ENCODE results near the gene PRAC2.

The PRAC2 gene

GRCh38 chr17:48720266-48721008, 2.5 kb upstream of the PRAC2 start:
- no peak for DNase-seq

- no peak for DNase-seq
These were observed 2.0 kb upstream of the PRAC2 start for GRCh38 chr17:48721009-48721402.

- no peak for DNase-seq
These were observed 631 bp upstream of the PRAC2 start, which contains the start of gene PRAC1 for GRCh38 chr17:48722201-48722907. Gene PRAC1 (minus strand): TSS chr17:48722518. CDS start chr17:48722392, 126 bp downstream.

- no peak for DNase-seq
These were observed 652 bp downstream of the PRAC2 start for GRCh38 chr17:48723423-48724250.

GRCh38 chr17:48724251-48725003, 1.4 kb downstream of the PRAC2 start:
- peak; percentile 51 to 52 for DNase-seq

- DNase-seq: no peak
These were observed 2.0 kb downstream of the PRAC2 start for GRCh38 chr17:48725004-48725287.

GRCh38 chr17:48725288-48726064, 2.5 kb downstream of the PRAC2 start:
- no peak for DNase-seq

- DNase-seq: no peak
These were observed 3.3 kb downstream of the PRAC2 start for GRCh38 chr17:48726114-48726915.

- no peak for DNase-seq
These were observed 3.9 kb downstream of the PRAC2 start for GRCh38 chr17:48726916-48727286.

DNA sequence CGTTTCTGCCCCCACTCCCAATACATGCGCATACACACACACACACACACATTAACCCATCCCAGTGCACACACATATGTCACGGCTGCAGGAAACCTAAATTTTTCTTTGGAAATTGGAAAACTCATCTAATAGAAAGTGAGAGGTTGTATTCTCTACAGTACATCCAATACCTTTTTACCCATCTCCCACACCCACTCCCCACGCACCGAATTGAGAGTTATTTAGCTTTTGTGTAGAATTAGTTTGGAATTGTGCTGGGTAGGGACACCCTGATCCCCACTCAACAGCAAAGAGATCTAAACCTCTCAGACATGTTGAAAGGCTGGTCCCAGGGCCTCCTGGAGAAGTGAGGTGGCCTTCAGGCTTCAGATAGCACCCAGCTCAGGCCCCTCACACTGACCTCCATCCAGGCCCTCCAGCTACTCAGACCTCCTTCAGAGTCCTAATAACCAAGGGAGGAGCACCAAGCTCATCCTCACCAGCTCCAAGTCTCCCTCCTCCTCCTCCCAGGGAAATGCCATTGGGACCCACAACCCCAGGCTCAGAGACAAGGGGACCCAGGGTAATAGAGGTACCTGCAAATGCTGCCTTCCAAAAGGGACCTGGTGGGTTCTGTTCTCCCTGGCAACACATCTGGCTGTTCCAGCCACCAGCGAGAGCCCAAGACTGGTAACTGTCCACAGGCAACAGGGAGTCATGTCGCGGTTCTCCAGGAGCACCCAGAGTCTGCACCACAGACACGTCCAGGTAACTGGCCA, 4.6 kb downstream of the PRAC2 start:
- no peak for DNase-seq

DNA sequence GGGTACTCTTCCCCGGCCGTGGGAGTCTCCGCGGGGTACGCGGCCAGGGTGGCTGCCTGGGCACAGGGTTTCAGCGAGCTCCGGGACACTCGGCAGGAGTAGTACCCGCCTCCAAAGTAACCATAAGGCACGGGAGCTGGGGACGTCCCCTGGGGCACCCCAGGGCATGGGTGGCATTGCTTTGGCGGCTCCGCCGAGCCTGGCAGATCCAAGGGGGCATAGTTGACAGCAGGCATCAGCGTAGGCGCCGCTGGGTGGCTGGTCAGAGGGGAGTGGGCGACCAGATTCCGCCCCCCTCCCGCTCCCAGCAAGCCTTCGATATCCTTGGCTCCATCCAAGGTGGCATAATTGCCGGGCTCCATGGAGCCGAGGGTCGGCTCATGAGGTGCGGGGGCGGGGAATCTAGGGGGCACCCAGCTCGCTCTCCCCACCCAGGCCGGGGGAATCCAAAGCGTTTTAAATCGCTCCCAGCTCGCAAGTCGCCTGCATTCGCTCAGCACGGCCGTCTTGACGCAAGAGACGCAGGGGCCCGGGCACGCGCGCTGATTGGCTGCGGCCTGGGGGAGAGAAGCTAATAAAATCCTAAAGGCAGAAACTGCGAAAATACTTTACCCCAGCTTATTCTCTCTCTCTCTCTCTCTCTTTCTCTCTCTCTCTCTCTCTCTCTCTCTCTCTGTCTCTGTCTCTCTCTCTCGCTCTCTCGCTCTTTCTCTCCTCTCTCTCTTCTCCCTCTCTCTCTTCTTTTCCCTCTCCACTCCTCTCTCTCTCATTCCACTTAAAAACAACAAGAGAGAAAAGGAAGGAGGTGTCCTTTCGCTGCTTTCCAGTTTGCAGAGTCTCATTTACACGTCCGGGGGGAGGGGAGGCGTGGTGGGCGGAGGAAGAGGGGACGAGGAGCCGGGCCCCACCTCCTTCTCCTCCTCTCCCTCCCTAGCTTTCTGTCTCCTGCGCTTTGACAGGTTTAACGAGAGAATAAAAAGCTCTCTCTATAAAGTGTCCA, 5.5 kb downstream of the PRAC2 start, which contains the start of gene HOXB13:
Gene HOXB13 (minus strand): TSS at position 519 of the 1,000 bp plus-strand sequence. CDS start 157 bp downstream, at position 362.
- no peak for DNase-seq

DNA sequence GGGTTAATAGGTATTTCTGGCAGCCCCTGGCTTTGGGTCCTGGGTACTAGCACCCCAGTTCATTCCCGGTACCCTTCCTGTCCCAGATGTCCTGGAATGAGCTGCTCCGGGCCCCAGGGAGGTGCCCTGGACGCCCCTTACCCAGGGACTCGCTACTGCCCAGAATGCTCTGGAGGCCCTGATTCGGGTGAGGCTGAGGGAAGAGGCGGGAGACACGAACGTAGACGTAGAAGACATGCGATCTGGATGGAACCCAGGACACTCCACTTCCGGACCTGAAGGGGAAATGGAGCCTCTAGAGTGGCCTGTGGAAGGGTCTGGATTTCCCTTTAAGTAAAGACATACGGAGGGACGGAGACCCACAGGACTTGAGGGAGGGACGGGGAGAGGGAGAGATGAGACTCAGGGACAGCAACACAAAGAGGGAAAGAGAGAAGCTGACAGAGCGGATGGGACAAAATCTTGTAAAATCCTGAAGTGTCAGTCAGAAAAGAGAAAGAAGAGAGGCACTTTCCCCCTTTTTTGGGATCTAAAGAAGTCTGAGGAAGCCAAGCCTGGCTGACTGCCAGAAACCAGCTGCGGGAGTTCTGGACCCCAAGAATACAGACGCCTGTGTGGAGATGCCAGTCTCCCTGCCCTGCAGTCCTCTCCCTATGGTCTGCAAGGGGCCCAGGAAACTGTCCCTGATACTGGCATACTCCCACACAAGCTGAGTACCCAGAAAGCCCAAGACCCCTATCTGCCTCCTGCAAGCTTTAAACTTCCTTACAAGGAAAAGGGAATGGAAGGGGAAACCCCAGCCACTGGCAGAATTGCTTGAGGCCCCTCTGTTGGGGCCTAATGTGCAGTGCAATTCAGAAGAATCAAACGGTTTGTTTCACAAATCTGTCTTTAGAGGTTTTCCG, 6.6 kb downstream of the PRAC2 start:
- no peak for DNase-seq

DNA sequence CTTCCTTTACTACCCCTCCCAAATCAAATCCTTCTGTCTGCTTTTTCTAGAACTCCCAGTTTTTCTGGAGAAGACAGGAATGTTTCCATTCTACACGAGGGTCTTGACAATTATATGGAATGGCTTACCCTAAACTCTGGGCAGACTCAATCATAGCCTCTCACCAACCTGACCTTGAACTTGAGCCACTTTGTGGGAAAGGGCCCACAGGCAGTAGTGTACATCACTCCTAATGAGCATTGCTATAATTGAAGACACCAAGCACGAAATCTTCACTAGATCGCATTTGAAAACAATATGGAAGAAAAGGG, 7.2 kb downstream of the PRAC2 start:
- no peak for DNase-seq

DNA sequence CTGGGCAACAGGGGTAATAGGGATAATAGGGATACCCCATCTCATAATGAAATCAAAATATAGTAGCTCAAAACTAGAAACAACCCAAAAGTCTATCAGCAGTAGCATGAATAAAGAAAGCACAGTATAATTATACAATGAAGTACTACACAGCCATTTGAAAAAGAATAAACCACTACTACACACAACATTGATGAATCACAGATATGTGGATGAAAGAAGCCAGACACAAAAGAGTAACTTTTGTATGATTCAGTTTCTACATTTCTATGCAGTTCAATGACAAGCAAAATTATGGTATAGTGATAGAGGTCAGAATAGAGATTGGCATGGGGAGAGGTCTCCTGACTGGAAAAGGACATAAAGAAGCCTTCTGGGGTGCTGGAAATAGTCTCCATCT, 8.4 kb downstream of the PRAC2 start:
- no peak for DNase-seq

DNA sequence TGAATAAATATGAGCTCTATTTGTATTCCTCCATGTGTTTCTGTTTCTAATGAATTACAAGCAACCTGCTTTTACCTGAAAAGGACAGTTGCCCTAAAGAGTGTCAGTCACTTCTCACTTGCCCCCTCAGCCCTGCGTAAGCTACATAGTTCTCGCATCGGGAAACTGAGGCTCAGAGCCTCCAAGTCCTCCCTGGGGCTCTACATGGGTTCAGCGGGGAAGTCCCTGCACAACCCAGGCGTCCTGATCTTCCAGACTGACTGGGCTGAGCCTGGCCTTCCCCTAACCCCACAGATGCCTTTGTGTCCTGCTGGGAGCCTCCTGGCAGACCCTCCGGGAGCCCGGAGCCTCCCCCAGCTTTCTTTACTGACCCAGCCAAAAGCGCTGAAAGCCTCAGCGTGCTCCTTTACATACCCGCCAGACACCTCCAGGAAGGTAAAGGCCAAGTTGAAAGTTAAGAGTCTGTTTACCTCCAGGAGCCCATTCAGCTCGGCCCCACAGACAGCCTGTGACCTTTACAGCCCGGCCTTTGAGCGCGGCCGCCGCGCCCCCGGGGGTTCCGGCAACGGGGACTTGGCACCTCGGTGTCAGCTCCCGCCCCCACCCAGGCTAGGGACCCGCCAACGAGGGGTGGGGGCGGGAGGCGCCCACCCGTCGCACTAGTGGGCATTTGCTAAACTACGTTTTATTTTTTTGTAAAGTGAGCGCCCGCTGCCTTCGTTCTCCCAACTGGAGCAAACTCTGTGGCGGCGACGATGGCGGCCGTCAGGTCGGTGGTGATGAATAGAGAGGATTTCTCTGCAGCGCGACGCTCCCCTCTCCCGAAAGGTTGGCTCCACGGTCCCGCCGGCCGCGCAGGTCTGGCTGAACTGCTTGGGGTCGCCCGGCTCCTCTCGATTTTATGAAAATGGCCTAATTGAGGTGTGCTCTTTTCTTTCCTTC, 10.0 kb downstream of the PRAC2 start:
- DNase-seq: no peak

- DNase-seq: no peak
These were observed 10.8 kb downstream of the PRAC2 start for GRCh38 chr17:48733632-48734328.

Data from AML-193 (cell line).